Endothelial cell (in vitro differentiated cells): ENCODE results near the gene AP3B1. TPM values are rescaled to one million over a fixed set of nuclear protein-coding genes. Genes with fewer than 3 reads are reported as not detected.

Experiments used
- DNase-seq: peaks from one replicate; pipeline ENCODE4 v3.0.0; 2021; ENCODE audit warnings: low spot score
- H3K27ac Mint-ChIP-seq: one replicate; pipeline ENCODE4 v1.8.0; 2021; ENCODE audit warnings: mixed read lengths, inconsistent platforms; ENCODE audit not compliant: unreplicated experiment
- H3K27me3 Mint-ChIP-seq: one replicate; pipeline ENCODE4 v1.8.0; 2021; ENCODE audit warnings: mild to moderate bottlenecking, moderate library complexity, mixed read lengths, inconsistent platforms; ENCODE audit not compliant: unreplicated experiment
- H3K36me3 Mint-ChIP-seq: one replicate; pipeline ENCODE4 v1.8.0; 2021; ENCODE audit warnings: mild to moderate bottlenecking, low read depth, mixed read lengths, inconsistent platforms; ENCODE audit not compliant: unreplicated experiment
- H3K4me1 Mint-ChIP-seq: one replicate; pipeline ENCODE4 v1.8.0; 2021; ENCODE audit warnings: mild to moderate bottlenecking, mixed read lengths, inconsistent platforms; ENCODE audit not compliant: unreplicated experiment
- H3K4me3 Mint-ChIP-seq: one replicate; pipeline ENCODE4 v1.8.0; 2021; ENCODE audit warnings: mild to moderate bottlenecking, mixed read lengths, inconsistent platforms; ENCODE audit not compliant: unreplicated experiment
- H3K9me3 Mint-ChIP-seq: one replicate; pipeline ENCODE4 v1.8.0; 2021; ENCODE audit warnings: mixed read lengths, inconsistent platforms; ENCODE audit not compliant: unreplicated experiment
- CTCF ChIP-seq: fragments of 200-600 bp; sonication (generic); IDR thresholded peaks from one replicate; pipeline ENCODE4 v1.5.0; 2021; ENCODE audit warnings: antibody characterized with exemption; ENCODE audit not compliant: unreplicated experiment
- total RNA-seq: library from RNA; stranded (reverse); fragmentation: NEBNext Ultra II Directional; extraction: Animal tissue kit (Norgen Biotek cat#: 25700); gene quantifications from one replicate; pipeline ENCODE4 v1.2.1, GENCODE V29; 2021; ENCODE audit not compliant: unreplicated experiment

AP3B1 gene
- total RNA-seq, 1 donor from 2014 or later: 60.9 TPM

- H3K27me3 Mint-ChIP-seq: no peaks in the 10 kb centered on the region
- H3K4me1 Mint-ChIP-seq: no peaks in the 10 kb centered on the region
- H3K27ac Mint-ChIP-seq: no peak overlapping the region
- H3K9me3 Mint-ChIP-seq: no peaks in the 10 kb centered on the region
- peaks cover 6% of the 10 kb centered on the region for H3K36me3 Mint-ChIP-seq
- no peak overlapping the region for H3K4me3 Mint-ChIP-seq
- TF ChIP-seq CTCF: peak; percentile 32
- DNase-seq: peak; percentile 31
Measured at GRCh38 chr5:78162253-78162862, 132.1 kb downstream of the AP3B1 start.

DNA sequence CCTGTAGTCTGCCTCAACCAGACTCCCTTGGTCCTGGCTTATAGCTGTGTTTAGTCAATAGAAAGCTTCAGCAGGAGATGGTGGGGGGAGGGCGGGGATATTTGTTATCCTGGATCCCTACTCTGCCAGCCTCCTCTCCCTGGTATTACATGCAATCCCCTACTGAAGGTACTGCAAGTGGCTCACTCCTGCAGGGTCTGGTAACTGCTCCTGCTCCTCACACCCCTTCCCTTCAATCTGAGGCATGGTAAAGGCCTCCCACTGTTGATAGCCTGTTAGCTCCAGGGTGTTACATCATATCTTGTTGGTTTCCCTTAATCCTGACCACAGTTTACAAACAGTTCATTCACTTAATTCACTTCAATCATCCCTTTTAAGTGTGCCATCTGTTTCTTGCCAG is 137.5 kb downstream of the AP3B1 start:
- Mint-ChIP-seq H3K36me3 (peaks cover 41% of the 10 kb centered on the region), H3K27ac (no peak overlapping the region), H3K4me3 (no peak overlapping the region), H3K9me3 (no peaks in the 10 kb centered on the region), H3K4me1 (no peaks in the 10 kb centered on the region), H3K27me3 (no peaks in the 10 kb centered on the region)
- no peak for DNase-seq
- no peak for TF ChIP-seq CTCF

DNA sequence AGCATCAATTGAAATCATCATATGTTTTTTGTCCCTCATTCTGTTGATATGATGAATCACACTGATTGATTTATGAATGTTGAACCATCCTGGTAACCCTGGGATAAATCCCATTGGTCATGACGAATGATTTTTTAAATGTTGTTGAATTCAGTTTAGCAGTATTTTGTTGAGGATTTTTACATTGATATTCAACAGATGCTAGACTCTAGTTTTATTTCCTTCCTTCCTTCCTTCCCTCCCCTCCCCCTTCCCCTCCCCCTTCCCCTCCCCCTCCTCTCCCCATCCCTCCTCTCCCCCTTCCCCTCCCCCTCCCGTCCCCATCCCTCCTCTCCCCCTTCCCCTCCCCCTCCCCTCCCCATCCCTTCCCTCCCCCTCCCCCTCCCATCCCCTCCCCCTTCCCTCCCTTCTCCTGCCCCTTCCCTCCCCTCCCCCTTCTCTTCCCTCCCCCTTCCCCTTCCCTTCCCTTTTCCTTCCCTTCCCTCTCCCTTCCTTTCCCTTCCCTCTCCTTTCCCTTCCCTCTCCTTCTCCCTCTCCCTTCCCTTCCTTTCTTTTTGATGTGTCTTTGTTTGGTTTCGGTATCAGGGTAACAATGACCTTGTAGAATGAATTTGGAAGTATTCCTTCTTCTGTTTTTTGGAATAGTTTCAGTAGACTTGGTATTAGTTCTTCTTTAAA is 142.8 kb downstream of the AP3B1 start:
- H3K36me3 Mint-ChIP-seq: peaks cover 42% of the 10 kb centered on the region
- H3K9me3 Mint-ChIP-seq: no peaks in the 10 kb centered on the region
- no peak overlapping the region for H3K27ac Mint-ChIP-seq
- H3K27me3 Mint-ChIP-seq: no peaks in the 10 kb centered on the region
- no peak for TF ChIP-seq CTCF
- no peak for DNase-seq
- H3K4me1 Mint-ChIP-seq: no peaks in the 10 kb centered on the region
- no peak overlapping the region for H3K4me3 Mint-ChIP-seq

- H3K27me3 Mint-ChIP-seq: peaks cover 2% of the 10 kb centered on the region
- no peak overlapping the region for H3K27ac Mint-ChIP-seq
- H3K4me1 Mint-ChIP-seq: no peaks in the 10 kb centered on the region
- no peaks in the 10 kb centered on the region for H3K9me3 Mint-ChIP-seq
- H3K4me3 Mint-ChIP-seq: no peak overlapping the region
- H3K36me3 Mint-ChIP-seq: peaks cover 4% of the 10 kb centered on the region
- no peak for TF ChIP-seq CTCF
- DNase-seq: no peak
Measured at GRCh38 chr5:78137290-78137689, 157.2 kb downstream of the AP3B1 start.

- DNase-seq: no peak
- Mint-ChIP-seq H3K27ac (no peak overlapping the region), H3K4me1 (no peaks in the 10 kb centered on the region), H3K9me3 (no peaks in the 10 kb centered on the region), H3K4me3 (no peak overlapping the region), H3K36me3 (peaks cover 4% of the 10 kb centered on the region), H3K27me3 (no peaks in the 10 kb centered on the region)
- no peak for TF ChIP-seq CTCF
Measured at GRCh38 chr5:78133423-78133822, 161.1 kb downstream of the AP3B1 start.
